Astrocyte (in vitro differentiated cells and primary cell): ENCODE measurements around the gene NMNAT3.

Source experiments
- EZH2 ChIP-seq: IDR thresholded peaks from 2 replicates; pipeline ENCODE4 v1.6.1; 2012; ENCODE audit warnings: mild to moderate bottlenecking, low read length, inconsistent platforms; ENCODE audit not compliant: insufficient read depth
- TF ChIP-seq, protein P1 (sequence below): IDR thresholded peaks from 2 replicates; pipeline ENCODE4 v1.5.1; 2011; ENCODE audit warnings: low read depth, mild to moderate bottlenecking, inconsistent platforms, low read length, moderate library complexity; ENCODE audit not compliant: insufficient read depth

GRCh38 chr3:139689122-139689521 lies 11.3 kb upstream of the NMNAT3 start:
- TF ChIP-seq, protein P1, sequence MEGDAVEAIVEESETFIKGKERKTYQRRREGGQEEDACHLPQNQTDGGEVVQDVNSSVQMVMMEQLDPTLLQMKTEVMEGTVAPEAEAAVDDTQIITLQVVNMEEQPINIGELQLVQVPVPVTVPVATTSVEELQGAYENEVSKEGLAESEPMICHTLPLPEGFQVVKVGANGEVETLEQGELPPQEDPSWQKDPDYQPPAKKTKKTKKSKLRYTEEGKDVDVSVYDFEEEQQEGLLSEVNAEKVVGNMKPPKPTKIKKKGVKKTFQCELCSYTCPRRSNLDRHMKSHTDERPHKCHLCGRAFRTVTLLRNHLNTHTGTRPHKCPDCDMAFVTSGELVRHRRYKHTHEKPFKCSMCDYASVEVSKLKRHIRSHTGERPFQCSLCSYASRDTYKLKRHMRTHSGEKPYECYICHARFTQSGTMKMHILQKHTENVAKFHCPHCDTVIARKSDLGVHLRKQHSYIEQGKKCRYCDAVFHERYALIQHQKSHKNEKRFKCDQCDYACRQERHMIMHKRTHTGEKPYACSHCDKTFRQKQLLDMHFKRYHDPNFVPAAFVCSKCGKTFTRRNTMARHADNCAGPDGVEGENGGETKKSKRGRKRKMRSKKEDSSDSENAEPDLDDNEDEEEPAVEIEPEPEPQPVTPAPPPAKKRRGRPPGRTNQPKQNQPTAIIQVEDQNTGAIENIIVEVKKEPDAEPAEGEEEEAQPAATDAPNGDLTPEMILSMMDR: no peak
- TF ChIP-seq EZH2: no peak
